GM12865 (cell line): Measurements from ENCODE around the gene PHF20.

ENCODE experiments used
- DNase-seq: peaks from one replicate; pipeline ENCODE4 v3.0.0; 2010; ENCODE audit warnings: low read depth
- H3K4me3 ChIP-seq: 2 replicates; pipeline ENCODE4 v1.5.1; 2011; ENCODE audit warnings: mild to moderate bottlenecking, low read depth, low read length, control low read depth
- CTCF ChIP-seq: IDR thresholded peaks from 2 replicates; pipeline ENCODE4 v1.5.1; 2011; ENCODE audit warnings: low read length, control low read depth, low read depth, inconsistent platforms; ENCODE audit not compliant: insufficient read depth; ENCODE audit errors: missing control alignments

PHF20 gene

GRCh38 chr20:35978041-35978513 lies 206.3 kb downstream of the PHF20 start:
- TF ChIP-seq CTCF, result no peak
- no peak overlapping the region for H3K4me3 ChIP-seq
- no peak for DNase-seq

- no peak for DNase-seq
- H3K4me3 ChIP-seq, result no peak overlapping the region
- no peak for TF ChIP-seq CTCF
Observed at GRCh38 chr20:35979544-35979943, 207.7 kb downstream of the PHF20 start.

GRCh38 chr20:35981969-35982368 lies 210.2 kb downstream of the PHF20 start:
- H3K4me3 ChIP-seq, result no peak overlapping the region
- no peak for TF ChIP-seq CTCF

GRCh38 chr20:35984382-35984781 lies 212.6 kb downstream of the PHF20 start:
- no peak overlapping the region for H3K4me3 ChIP-seq
- TF ChIP-seq CTCF, result no peak
- DNase-seq, result no peak

More at GRCh38 chr20:35981969-35982368, 210.2 kb downstream of the PHF20 start:
- no peak for DNase-seq

- no peak overlapping the region for H3K4me3 ChIP-seq
- TF ChIP-seq CTCF, result no peak
- no peak for DNase-seq
Observed at GRCh38 chr20:35985806-35986205, 214.0 kb downstream of the PHF20 start.

- no peak for TF ChIP-seq CTCF
- no peak overlapping the region for H3K4me3 ChIP-seq
- no peak for DNase-seq
Observed at GRCh38 chr20:35988910-35989463, 217.2 kb downstream of the PHF20 start.

GRCh38 chr20:35991142-35991771 lies 219.4 kb downstream of the PHF20 start:
- no peak overlapping the region for H3K4me3 ChIP-seq
- peak; percentile 38 for TF ChIP-seq CTCF
- DNase-seq, result peak; percentile 31
